ENCODE measurements around the gene TNIK.

TNIK gene

GRCh38 chr3:171362575-171362974 lies 97.6 kb downstream of the TNIK start:
- DNase-seq (ENCODE audit: low spot score) = no peak

DNA sequence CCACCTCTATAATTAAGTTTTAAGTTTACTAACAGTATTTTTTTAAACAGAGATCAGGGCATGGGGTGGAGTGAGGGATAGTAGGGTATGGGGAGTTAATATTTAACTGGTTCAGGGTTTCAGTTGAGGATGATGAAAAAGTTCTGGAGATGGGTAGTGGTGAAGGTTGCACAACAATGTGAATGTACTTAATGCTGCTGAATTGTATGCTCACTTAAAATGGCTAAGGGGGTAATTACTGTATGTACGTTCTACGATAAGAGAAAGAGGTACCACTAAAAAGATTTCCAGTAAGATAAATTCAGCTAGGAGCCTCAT lies 101.4 kb downstream of the TNIK start:
- no peak for DNase-seq (ENCODE audit: low spot score)

GRCh38 chr3:171358181-171358880 lies 101.9 kb downstream of the TNIK start:
- DNase-seq (ENCODE audit: low spot score) = no peak

- DNase-seq (ENCODE audit: low spot score) = no peak
Measured at GRCh38 chr3:171357721-171358120, 102.5 kb downstream of the TNIK start.

DNA sequence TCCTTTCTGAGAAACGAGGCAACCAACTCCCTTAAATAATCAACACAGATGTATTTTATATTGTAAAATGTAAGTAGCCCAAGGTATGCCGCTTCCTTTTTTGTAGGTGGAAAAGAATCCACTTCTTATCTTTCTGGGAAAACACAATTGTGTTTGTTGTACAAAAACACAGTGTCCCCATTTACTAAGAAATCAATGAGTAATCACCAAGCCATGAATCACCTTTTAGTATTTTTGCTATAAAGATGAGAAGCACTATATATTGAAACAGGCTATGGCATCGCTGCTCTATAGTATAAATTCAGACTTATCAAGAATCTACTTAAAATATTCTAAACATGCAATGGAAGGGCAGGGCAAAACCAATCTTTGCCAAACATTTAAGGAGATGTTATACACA lies 104.0 kb downstream of the TNIK start:
- DNase-seq (ENCODE audit: low spot score) = no peak

DNA sequence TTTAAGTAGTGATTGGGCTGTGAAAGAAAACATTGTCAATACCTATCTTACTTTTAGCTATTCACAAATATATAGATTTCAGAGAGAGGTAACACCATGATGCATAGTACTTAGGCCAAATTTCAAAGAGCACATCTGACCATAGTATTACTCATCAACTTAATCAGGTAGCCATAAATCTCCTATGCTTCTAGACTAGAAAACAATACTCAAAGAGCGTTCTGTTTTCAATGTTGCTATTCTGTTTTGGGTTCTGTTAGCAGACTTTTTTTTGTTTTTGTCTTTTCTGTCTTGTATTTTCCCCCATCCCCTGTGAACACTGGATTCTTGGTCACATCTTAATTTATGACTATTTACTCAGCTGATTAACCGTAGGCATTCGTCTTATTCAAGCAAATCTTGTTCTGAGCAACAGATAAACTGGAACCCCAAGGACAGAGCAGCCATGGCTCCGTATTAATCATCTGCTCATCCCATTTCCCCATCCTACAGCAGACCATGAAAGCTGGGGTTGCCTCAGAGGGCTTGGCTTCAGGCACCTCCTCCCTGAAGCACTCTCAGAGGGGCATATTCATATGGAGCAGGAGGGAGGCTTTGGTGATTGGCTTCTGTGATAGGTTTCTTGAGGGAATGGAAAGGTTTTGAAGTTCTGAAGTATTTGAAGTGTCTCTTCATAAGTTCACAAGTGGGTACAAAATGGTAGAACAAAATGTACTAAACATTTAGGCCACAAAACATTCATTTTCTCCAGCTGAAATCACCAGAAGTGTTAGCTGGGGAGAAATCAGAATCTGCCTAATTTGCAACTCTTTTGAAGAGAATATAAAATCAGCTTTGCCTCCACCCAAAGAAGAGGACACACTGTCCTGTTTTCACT lies 105.3 kb downstream of the TNIK start:
- no peak for DNase-seq (ENCODE audit: low spot score)

DNA sequence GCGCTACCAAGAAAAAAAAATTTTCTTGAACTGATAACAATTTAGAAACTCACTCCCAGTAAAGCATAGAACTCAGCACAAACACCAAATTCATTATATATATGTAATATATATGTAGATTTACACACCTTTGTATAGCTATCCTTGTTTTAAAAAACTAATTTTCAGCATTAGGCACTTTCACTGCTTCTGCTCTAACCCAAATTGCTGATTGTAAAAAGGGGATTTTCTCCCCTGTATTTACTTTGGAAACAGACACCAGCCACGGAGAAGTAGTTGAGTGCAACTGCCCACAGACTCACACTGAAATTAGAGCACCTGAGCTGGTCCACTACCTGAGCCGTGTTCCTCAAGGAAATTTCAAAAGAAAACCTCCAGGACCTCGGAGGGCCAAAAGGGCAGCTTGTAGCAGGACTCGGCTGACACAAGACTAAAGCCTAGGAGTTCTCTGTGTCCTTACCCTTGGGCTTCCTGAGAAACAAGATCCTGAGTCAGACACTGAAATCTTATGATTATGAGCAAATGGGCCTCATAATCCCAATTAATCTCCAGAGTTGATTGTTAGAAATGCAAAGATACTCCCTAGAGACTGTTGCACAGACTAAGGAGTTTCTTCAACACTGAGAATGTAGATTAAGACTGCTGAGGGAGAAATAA lies 106.0 kb downstream of the TNIK start:
- no peak for DNase-seq (ENCODE audit: low spot score)

DNA sequence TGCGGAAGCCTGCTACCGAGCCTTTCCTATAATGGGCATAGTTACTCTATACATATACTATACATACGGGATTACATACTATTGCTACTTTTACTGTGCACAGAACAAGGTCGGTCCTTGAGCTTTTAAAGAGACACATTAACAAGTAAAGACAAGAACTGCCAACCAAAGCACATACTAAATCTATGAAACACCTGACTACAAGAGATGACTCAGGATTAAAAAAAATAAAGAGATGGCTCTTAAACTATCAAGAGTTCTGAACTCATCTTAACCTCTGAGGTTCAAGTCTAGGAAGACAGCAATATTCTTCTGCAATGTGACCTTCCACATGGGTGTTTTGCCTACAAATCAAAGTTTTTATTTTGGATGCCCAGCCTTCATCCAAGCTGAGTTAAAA lies 106.8 kb downstream of the TNIK start:
- DNase-seq (ENCODE audit: low spot score) = no peak

DNA sequence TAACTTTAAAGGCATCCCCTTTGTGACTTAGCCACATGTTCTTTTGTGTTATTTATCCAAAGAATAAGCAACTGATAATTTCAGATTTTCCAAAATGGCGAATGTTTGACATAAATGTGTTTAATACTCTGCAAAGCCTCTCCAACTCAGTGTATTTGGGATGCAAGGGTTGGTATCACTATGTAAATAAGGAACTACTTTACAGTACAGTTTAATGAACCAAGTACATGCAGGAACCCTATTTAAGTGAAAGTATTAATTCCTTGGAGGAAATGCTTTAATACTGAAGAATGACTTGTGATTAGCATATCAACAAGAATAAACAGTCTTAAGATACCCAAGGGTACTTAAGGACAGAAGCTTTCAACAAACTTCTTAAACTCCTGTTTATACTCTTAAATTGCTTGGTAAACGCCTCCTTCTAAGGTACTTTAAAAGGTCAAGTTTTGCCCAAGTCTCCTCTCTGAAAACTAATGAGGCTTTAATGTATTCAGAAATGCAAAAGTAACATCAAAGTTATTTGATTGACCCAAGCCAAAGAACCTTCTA lies 107.7 kb downstream of the TNIK start:
- DNase-seq (ENCODE audit: low spot score) = no peak

GRCh38 chr3:171351676-171352075 lies 108.5 kb downstream of the TNIK start:
- no peak for DNase-seq (ENCODE audit: low spot score)

DNA sequence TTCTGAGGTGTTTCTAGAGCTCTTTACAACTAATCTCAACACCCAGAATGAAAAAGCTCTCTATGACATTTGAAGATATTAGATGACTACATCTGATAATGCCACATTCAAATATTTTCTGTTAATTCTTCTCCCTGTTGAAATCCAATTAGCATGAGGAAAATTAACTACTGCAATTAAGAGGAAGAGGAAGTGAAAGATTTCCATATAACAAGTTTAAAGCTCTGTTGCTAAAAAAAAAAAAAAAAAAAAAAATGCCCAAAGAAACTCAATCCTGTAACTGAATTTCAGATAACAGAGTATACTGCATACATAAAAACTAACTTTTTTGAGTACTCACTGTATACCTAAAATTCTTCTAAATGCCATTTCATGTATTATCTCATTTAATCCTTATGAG lies 109.8 kb downstream of the TNIK start:
- DNase-seq (ENCODE audit: low spot score) = no peak

DNA sequence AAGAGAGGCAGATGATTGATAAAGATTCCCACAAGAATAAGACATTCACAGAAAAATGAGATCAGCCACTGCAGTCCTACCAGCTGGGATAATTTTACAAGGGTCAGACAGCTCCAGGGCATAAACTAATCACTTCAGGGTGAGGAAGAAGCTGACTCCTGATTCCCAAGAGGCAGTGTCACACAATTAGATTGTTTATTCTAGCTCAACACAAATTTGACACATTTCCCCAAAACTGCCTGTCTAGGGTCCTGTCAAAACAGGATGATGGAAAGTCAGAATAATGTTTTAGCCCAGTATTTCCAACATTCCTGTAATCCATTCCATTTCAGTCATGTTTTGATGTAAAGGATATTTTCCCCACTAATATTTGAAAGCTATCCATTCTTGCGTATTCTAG lies 110.8 kb downstream of the TNIK start:
- no peak for DNase-seq (ENCODE audit: low spot score)

GRCh38 chr3:171348121-171348520 lies 112.1 kb downstream of the TNIK start:
- no peak for DNase-seq (ENCODE audit: low spot score)

GRCh38 chr3:171347301-171348039 lies 112.7 kb downstream of the TNIK start:
- peak; percentile 40 for DNase-seq (ENCODE audit: low spot score)

DNA sequence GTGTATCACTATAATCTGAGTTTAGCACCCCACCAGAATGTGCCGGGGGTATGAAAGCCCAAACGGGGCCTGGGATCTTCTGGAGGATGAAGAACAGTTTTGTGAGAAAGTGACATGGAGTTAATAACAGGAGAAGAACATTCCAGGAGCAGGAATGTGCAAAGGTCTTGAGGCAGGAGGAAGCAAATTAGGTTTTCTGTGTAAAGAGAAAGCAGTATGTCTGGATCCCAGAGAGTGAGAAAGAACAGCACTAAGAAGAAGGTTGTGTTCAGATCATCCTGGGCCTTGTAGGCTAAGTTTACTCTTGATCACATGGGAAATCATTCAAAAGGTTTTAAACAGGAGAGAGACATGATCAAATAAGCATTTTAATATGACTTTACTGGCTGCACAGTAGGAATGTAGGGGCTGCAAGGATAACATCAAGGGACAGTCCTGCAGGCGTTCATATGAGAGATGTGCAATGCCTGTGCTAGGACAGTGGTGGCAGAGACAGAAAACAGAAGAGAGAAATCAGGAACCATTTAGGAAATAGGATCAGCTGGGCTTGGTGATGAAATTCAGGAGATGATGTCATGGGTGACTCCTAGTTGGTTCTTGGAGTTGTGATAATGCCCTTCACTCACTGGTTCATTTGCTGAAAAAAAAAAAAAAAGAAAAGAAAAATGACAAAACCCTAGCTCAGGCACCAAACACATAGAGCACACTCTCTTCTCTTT lies 113.5 kb downstream of the TNIK start:
- no peak for DNase-seq (ENCODE audit: low spot score)

DNA sequence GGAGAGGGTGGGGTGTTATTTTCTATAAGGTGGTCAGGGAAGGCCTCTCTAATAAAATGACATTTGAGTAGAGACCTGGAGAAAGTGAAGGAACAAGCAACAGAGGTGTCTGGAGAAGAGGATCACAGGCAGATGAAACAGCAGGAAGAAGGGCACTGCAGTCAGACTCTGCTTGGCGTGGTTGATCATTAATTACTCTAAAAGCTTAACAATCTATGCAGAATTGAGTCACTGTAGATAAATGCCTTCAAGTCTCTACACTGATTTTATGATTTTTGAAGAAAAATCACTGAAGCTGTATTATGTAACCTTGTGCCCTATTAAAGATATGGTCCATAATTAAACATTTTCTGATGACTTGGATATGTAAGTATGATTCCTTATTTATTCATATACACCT lies 114.2 kb downstream of the TNIK start:
- DNase-seq (ENCODE audit: low spot score) = no peak

GRCh38 chr3:171345107-171345843 lies 114.9 kb downstream of the TNIK start:
- DNase-seq (ENCODE audit: low spot score) = peak; percentile 33

DNA sequence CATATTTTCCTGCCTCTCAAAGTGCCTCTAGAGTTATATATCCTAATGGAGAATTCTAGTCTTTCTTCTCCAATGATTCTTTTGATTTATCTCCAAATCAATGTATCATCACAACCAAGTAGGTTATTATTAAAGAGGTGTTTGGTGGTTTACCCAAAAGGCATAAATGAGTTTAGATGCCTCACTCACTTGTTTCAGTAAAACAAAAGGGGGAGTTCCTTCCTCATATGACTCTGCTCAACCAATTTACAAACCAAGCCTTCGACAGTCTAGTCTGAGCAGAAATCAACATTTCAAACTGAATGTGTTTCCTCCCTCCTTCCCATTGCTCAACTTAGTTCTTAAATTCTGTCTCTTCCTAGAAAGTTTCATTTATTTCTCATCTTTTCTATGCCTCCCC lies 116.5 kb downstream of the TNIK start:
- no peak for DNase-seq (ENCODE audit: low spot score)

DNA sequence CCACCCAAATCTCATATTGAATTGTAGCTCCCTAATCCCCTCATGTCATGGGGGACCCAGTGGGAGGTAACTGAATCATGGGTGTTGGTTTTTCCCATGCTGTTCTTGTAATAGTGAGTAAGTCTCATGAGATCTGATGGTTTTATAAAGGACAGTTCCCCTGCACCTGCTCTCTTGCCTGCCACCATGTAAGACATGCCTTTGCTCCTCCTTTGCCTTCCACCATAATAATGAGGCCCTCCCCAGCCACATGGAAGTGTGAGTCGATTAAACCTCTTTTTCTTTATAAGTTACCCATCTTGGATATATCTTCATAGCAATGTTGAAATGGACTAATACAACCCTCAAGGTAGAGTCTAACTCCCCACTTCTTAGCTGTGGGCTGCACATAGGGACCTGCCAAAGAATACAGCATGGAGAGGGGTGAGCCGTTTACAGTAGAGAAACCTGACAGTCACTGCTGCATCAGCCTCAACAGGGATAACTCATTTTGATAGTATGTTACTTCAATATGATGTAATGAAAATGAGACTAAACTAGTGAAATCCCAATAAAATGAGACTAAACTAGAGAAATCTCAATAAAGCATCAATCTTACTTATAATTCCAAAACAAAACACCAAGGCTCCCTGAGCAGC lies 117.3 kb downstream of the TNIK start:
- DNase-seq (ENCODE audit: low spot score) = no peak

- no peak for DNase-seq (ENCODE audit: low spot score)
Measured at GRCh38 chr3:171342200-171342599, 118.0 kb downstream of the TNIK start.

All from putamen (tissue), 1 donor.